Esophagus squamous epithelium (tissue), 4 donors: ENCODE results near the gene LDLRAD4.

Experiments
- CTCF ChIP-seq, 6 experiments: fragments of 450-650 bp in 4 of 6; fragments of 200-600 bp in 2 of 6; sonication (generic) in 2 of 6; IDR thresholded peaks; one replicate each; pipeline ENCODE4 v1.5.1; 2016 to 2019; ENCODE audit warnings: antibody characterized with exemption in 6 of 6, mild to moderate bottlenecking in 4 of 6, moderate library complexity in 4 of 6
- POLR2A ChIP-seq, 4 donors: fragments of 450-650 bp; IDR thresholded peaks; one replicate each; pipeline ENCODE4 v1.6.1; 2017; ENCODE audit warnings: antibody characterized with exemption in 4 of 4, mild to moderate bottlenecking in 4 of 4, moderate library complexity in 3 of 4

GRCh38 chr18:13259701-13260100 lies 41.1 kb downstream of the LDLRAD4 start:
- no peak for TF ChIP-seq POLR2A (IDR thresholded peaks at IDR 0.05)
- TF ChIP-seq CTCF (IDR thresholded peaks at IDR 0.05) = no peak
